Measurements from ENCODE around the gene PTCH1.
A peak's percentile ranks its signal among the peaks of the same experiment; 100 is the strongest.

PTCH1 gene

GRCh38 chr9:95516734-95517558 lies at the start of gene PTCH1:
PTCH1 (minus strand) TSS chr9:95516971.
- peak within 1 kb of the TSS; percentile 60 for H3K4me3 ChIP-seq (ENCODE audit: low read depth, low read length)
- no peak for DNase-seq (ENCODE audit: low read depth)

GRCh38 chr9:95565982-95566381 lies 49.2 kb upstream of the PTCH1 start:
- H3K4me3 ChIP-seq (ENCODE audit: low read depth, low read length), result no peak overlapping the region
- DNase-seq (ENCODE audit: low read depth), result no peak

GRCh38 chr9:95561913-95562312 lies 45.1 kb upstream of the PTCH1 start:
- DNase-seq (ENCODE audit: low read depth), result no peak
- no peak overlapping the region for H3K4me3 ChIP-seq (ENCODE audit: low read depth, low read length)

- H3K4me3 ChIP-seq (ENCODE audit: low read depth, low read length), result no peak overlapping the region
- DNase-seq (ENCODE audit: low read depth), result no peak
Measured at GRCh38 chr9:95557142-95557541, 40.4 kb upstream of the PTCH1 start.

GRCh38 chr9:95556521-95556920 lies 39.8 kb upstream of the PTCH1 start:
- no peak for DNase-seq (ENCODE audit: low read depth)
- H3K4me3 ChIP-seq (ENCODE audit: low read depth, low read length), result no peak overlapping the region

GRCh38 chr9:95552814-95553546 lies 36.2 kb upstream of the PTCH1 start:
- no peak for DNase-seq (ENCODE audit: low read depth)
- peak overlapping the region; percentile 25 for H3K4me3 ChIP-seq (ENCODE audit: low read depth, low read length)

- no peak overlapping the region for H3K4me3 ChIP-seq (ENCODE audit: low read depth, low read length)
- DNase-seq (ENCODE audit: low read depth), result no peak
Measured at GRCh38 chr9:95552255-95552654, 35.5 kb upstream of the PTCH1 start.

GRCh38 chr9:95551406-95551805 lies 34.6 kb upstream of the PTCH1 start:
- no peak overlapping the region for H3K4me3 ChIP-seq (ENCODE audit: low read depth, low read length)
- DNase-seq (ENCODE audit: low read depth), result no peak

GRCh38 chr9:95545831-95546567 lies 29.2 kb upstream of the PTCH1 start:
- no peak for DNase-seq (ENCODE audit: low read depth)
- no peak overlapping the region for H3K4me3 ChIP-seq (ENCODE audit: low read depth, low read length)

- H3K4me3 ChIP-seq (ENCODE audit: low read depth, low read length), result no peak overlapping the region
- DNase-seq (ENCODE audit: low read depth), result no peak
Measured at GRCh38 chr9:95533996-95534680, 17.4 kb upstream of the PTCH1 start.

- no peak overlapping the region for H3K4me3 ChIP-seq (ENCODE audit: low read depth, low read length)
- DNase-seq (ENCODE audit: low read depth), result no peak
Measured at GRCh38 chr9:95529910-95530309, 13.1 kb upstream of the PTCH1 start.

GRCh38 chr9:95528908-95529502 lies 12.2 kb upstream of the PTCH1 start:
- DNase-seq (ENCODE audit: low read depth), result no peak
- no peak overlapping the region for H3K4me3 ChIP-seq (ENCODE audit: low read depth, low read length)

GRCh38 chr9:95522871-95523370 lies 6.2 kb upstream of the PTCH1 start:
- no peak overlapping the region for H3K4me3 ChIP-seq (ENCODE audit: low read depth, low read length)
- no peak for DNase-seq (ENCODE audit: low read depth)

GRCh38 chr9:95521699-95522098 lies 4.9 kb upstream of the PTCH1 start:
- H3K4me3 ChIP-seq (ENCODE audit: low read depth, low read length), result no peak overlapping the region
- DNase-seq (ENCODE audit: low read depth), result no peak

- peak overlapping the region; percentile 60 for H3K4me3 ChIP-seq (ENCODE audit: low read depth, low read length)
- no peak for DNase-seq (ENCODE audit: low read depth)
Measured at GRCh38 chr9:95517559-95518425, 1.0 kb upstream of the PTCH1 start.

GRCh38 chr9:95516221-95516733 lies 494 bp downstream of the PTCH1 start:
- H3K4me3 ChIP-seq (ENCODE audit: low read depth, low read length), result peak overlapping the region; percentile 60
- no peak for DNase-seq (ENCODE audit: low read depth)

- H3K4me3 ChIP-seq (ENCODE audit: low read depth, low read length), result peak overlapping the region; percentile 55
- DNase-seq (ENCODE audit: low read depth), result no peak
Measured at GRCh38 chr9:95515272-95516113, 1.3 kb downstream of the PTCH1 start.

Data from skeletal muscle cell (primary cell).